ENCODE results near the gene MAMSTR.

MAMSTR gene

GRCh38 chr19:48663667-48664066 is 55.9 kb downstream of the MAMSTR start:
- DNase-seq (ENCODE audit: extremely low read depth, low read depth) = no peak
- no peak for TF ChIP-seq CTCF (IDR thresholded peaks at IDR 0.05; ENCODE audit: low read depth, low read length)

Measured in AG09319 (cell line).